Thyroid gland (tissue), 4 donors: Measurements from ENCODE around the gene CELF4. TPM values are rescaled to one million over a fixed set of nuclear protein-coding genes. Genes with fewer than 3 reads are reported as not detected.

Source experiments
- DNase-seq, 2 donors: peaks; one replicate each; pipeline ENCODE4 v3.0.0-alpha.2; 2019
- H3K27ac ChIP-seq, 3 donors: fragments of 200-600 bp; sonication (generic); 1 replicate in 2 of 3; 2 replicates in 1 of 3; pipeline ENCODE4 v1.5.1; 2016 to 2019; ENCODE audit warnings: mild to moderate bottlenecking in 1 of 3, moderate library complexity in 1 of 3
- H3K27me3 ChIP-seq: fragments of 200-600 bp; sonication (generic); one replicate; pipeline ENCODE4 v1.5.1; 2019
- H3K36me3 ChIP-seq, 2 donors: fragments of 200-600 bp; sonication (generic); one replicate each; pipeline ENCODE4 v1.5.1; 2016 to 2019
- H3K4me1 ChIP-seq, 2 donors: fragments of 200-600 bp; sonication (generic); one replicate each; pipeline ENCODE4 v1.5.1; 2017 to 2019
- H3K4me3 ChIP-seq, 3 donors: fragments of 200-600 bp; sonication (generic); replicated peaks in 1 of 3; 1 replicate in 2 of 3; 2 replicates in 1 of 3; pipeline ENCODE4 v1.5.1; 2016; ENCODE audit warnings: mild to moderate bottlenecking in 1 of 3
- H3K9me3 ChIP-seq: fragments of 200-600 bp; sonication (generic); one replicate; pipeline ENCODE4 v1.5.1; 2017
- POLR2A ChIP-seq, 2 donors: fragments of 450-650 bp; IDR thresholded peaks; one replicate each; pipeline ENCODE4 v1.6.1; 2017; ENCODE audit warnings: antibody characterized with exemption in 2 of 2, mild to moderate bottlenecking in 2 of 2, moderate library complexity in 1 of 2
- WGBS, 2 donors: methylation state at CpG; one replicate each; pipeline ENCODE4 v1.1.5; 2017; 5-methylcytosine and 5-hydroxymethylcytosine counted together
- intact Hi-C: fragments of 100-400 bp; cut with DNase I; formaldehyde crosslinking; loops from one replicate; pipeline ENCODE4 v1.15.1; 2023
- total RNA-seq, 4 donors: library from RNA; depleted of rRNA; stranded (reverse); fragments of >200 nt; gene quantifications; one replicate each; pipeline ENCODE4 v1.2.3, GENCODE V29; 2016
- TF ChIP-seq, protein P1 (sequence below), 6 experiments: fragments of 200-600 bp in 3 of 6; fragments of 450-650 bp in 3 of 6; sonication (generic) in 3 of 6; IDR thresholded peaks; one replicate each; pipeline ENCODE4 v1.5.1; 2016 to 2019; ENCODE audit warnings: antibody characterized with exemption in 6 of 6, mild to moderate bottlenecking in 2 of 6, inconsistent platforms in 1 of 6, moderate library complexity in 1 of 6

Gene CELF4
- total RNA-seq, 4 donors from 2014 or later = 4.3 TPM; not detected in 3

DNA sequence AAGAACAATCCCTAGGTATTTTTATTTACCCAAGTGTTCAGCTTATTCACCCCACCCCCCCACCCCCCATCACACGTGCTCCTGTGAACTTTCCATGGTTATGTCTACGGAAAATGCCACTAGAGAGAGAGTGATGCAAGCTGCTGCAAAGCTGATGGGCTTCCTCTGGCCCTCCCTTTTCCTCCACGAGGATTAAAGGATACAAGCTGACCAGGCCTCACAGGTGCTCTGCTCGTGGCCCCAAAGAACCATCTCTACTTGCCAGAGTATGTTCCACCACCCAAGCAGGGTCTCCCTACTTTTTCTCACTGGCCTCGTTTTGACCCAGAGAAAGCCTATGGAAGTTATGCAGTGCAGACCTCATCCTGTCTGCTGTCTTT lies 342.6 kb downstream of the CELF4 start:
- no peak overlapping the region for H3K4me3 ChIP-seq
- TF ChIP-seq, protein P1, sequence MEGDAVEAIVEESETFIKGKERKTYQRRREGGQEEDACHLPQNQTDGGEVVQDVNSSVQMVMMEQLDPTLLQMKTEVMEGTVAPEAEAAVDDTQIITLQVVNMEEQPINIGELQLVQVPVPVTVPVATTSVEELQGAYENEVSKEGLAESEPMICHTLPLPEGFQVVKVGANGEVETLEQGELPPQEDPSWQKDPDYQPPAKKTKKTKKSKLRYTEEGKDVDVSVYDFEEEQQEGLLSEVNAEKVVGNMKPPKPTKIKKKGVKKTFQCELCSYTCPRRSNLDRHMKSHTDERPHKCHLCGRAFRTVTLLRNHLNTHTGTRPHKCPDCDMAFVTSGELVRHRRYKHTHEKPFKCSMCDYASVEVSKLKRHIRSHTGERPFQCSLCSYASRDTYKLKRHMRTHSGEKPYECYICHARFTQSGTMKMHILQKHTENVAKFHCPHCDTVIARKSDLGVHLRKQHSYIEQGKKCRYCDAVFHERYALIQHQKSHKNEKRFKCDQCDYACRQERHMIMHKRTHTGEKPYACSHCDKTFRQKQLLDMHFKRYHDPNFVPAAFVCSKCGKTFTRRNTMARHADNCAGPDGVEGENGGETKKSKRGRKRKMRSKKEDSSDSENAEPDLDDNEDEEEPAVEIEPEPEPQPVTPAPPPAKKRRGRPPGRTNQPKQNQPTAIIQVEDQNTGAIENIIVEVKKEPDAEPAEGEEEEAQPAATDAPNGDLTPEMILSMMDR (IDR thresholded peaks at IDR 0.05) = no peak
- no peak for TF ChIP-seq POLR2A (IDR thresholded peaks at IDR 0.05)
- H3K27me3 ChIP-seq = no peaks in the 10 kb centered on the region
- DNase-seq = no peak
- H3K9me3 ChIP-seq = no peaks in the 10 kb centered on the region
- no peaks in the 10 kb centered on the region for H3K4me1 ChIP-seq
- intact Hi-C loops = no loop called here
- no peaks in the 10 kb centered on the region for H3K36me3 ChIP-seq
- 69 to 81% methylated on average over 5 of the region's 5 CpGs for WGBS, 2 donors
- H3K27ac ChIP-seq = no peak overlapping the region

DNA sequence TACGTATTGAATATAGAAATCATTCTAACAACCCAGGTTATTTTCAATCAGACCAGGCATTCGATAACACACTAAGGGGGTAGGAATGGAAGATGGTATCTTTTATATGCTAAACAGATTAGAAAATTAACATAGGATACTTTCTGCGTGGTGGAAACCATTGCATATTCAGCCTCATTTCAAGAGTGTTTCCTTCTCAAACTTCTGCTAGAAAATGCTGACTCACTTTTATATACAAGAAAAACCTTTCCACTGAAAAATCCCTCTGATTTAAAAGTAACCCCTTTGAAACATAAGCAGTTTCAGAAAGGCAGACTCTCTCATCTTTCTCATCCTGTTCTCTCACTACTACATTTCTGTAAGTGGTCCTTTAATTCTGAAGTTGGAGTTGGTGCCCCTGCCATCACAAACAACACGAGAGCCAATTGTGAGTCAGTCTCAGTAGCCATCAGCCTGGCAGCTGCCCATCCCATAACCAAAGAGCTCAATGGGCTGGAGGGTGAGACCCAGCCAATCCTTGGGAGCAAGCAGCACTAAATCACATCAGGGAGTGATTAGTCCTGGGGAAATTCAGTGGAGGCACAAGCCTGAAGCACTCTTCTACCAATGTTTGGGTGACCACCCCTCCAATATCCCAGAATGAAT lies 343.1 kb downstream of the CELF4 start:
- TF ChIP-seq, protein P1 (IDR thresholded peaks at IDR 0.05) = no peak
- no peak for TF ChIP-seq POLR2A (IDR thresholded peaks at IDR 0.05)
- Histone ChIP-seq H3K9me3 (no peaks in the 10 kb centered on the region), H3K4me1 (no peaks in the 10 kb centered on the region), H3K4me3 (no peak overlapping the region), H3K27ac (no peak overlapping the region), H3K36me3 (no peaks in the 10 kb centered on the region), H3K27me3 (no peaks in the 10 kb centered on the region)
- DNase-seq = no peak
- intact Hi-C loops = no loop called here
- WGBS, 2 donors = 82 to 85% methylated on average over 4 of the region's 4 CpGs

DNA sequence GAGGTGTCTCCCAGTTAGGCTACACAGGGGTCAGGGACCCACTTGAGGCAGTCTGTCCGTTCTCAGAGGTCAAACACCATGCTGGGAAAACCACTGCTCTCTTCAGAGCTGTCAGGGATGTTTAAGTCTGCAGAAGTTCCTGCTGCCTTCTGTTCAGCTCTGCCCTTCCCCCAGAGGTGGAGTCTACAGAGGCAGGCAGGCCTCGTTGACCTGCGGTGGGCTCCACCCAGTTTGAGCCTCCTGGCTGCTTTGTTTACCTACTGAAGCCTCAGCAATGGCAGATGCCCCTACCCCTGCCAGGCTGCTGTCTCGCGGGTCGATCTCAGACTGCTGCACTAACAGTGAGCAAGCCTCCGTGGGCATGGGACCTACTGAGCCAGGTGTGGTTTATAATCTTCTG lies 346.3 kb downstream of the CELF4 start:
- no peaks in the 10 kb centered on the region for H3K36me3 ChIP-seq
- no peaks in the 10 kb centered on the region for H3K27me3 ChIP-seq
- H3K27ac ChIP-seq = no peak overlapping the region
- H3K4me1 ChIP-seq = no peaks in the 10 kb centered on the region
- 61 to 81% methylated on average over 6 to 7 of the region's 7 CpGs for WGBS, 2 donors
- H3K9me3 ChIP-seq = no peaks in the 10 kb centered on the region
- intact Hi-C loops = no loop called here
- no peak for DNase-seq
- TF ChIP-seq, protein P1 (IDR thresholded peaks at IDR 0.05) = no peak
- no peak for TF ChIP-seq POLR2A (IDR thresholded peaks at IDR 0.05)
- no peak overlapping the region for H3K4me3 ChIP-seq

- Histone ChIP-seq H3K27me3 (no peaks in the 10 kb centered on the region), H3K27ac (no peak overlapping the region), H3K4me1 (no peaks in the 10 kb centered on the region), H3K9me3 (no peaks in the 10 kb centered on the region), H3K4me3 (no peak overlapping the region), H3K36me3 (no peaks in the 10 kb centered on the region)
- no peak for DNase-seq
- TF ChIP-seq POLR2A (IDR thresholded peaks at IDR 0.05) = no peak
- TF ChIP-seq, protein P1 (IDR thresholded peaks at IDR 0.05) = no peak
- WGBS, 2 donors = 44 to 55% methylated on average over 2 of the region's 2 CpGs
- intact Hi-C loops = no loop called here
These were observed 347.5 kb downstream of the CELF4 start for GRCh38 chr18:37218022-37218590.

DNA sequence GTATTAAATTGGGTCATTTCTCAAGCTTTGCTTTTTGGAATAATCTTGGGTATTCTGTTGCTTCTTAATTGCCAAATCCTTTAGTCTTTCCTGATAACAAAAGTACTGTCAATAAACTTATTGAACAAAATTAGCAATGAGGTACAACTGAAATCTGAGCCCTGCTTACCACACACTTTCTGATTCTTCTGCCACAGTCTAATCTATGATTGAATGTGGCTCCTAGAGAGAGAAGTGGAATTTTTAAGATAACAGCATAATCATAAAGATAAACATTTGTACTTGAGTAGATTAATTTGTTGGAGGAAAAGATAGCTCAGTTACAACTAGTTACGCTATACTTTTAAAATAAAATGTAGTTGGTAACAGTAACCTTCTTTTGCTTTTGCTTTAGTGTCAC lies 354.8 kb downstream of the CELF4 start:
- intact Hi-C loops = no loop called here
- 84 to 89% methylated on average over 1 of the region's 1 CpG for WGBS, 2 donors
- Histone ChIP-seq H3K4me1 (no peaks in the 10 kb centered on the region), H3K36me3 (no peaks in the 10 kb centered on the region), H3K27ac (no peak overlapping the region), H3K4me3 (no peak overlapping the region), H3K27me3 (no peaks in the 10 kb centered on the region), H3K9me3 (no peaks in the 10 kb centered on the region)
- no peak for DNase-seq
- TF ChIP-seq, protein P1 (IDR thresholded peaks at IDR 0.05) = no peak
- TF ChIP-seq POLR2A (IDR thresholded peaks at IDR 0.05) = no peak
